Hematopoietic multipotent progenitor cell treated with erythropoietin and hydrocortisone succinate and interleukin-3 and kit ligand, for 6 days (in vitro differentiated cells): ENCODE results near the gene KIF18B.
"Not testable (repeated sequence)": the region's sequence is repeated elsewhere in the genome, so short reads cannot be mapped to it uniquely, and the experiment has no call there.

Experiments used
- DNase-seq: peaks from one replicate; pipeline ENCODE4 v3.0.0-alpha.2; 2015

The KIF18B gene

GRCh38 chr17:44968225-44969143, 20.9 kb upstream of the KIF18B start, which contains the start of gene C1QL1:
Gene C1QL1 (minus strand): TSS chr17:44968303. CDS start chr17:44968048, 255 bp downstream.
- DNase-seq = peak; percentile 94

GRCh38 chr17:44967907-44968224, 20.3 kb upstream of the KIF18B start:
- DNase-seq = no peak

GRCh38 chr17:44967026-44967906, 19.7 kb upstream of the KIF18B start:
- no peak for DNase-seq

GRCh38 chr17:44966348-44967025, 18.9 kb upstream of the KIF18B start:
- no peak for DNase-seq

- DNase-seq = peak; percentile 33
These were observed 18.1 kb upstream of the KIF18B start for GRCh38 chr17:44965481-44966234.

GRCh38 chr17:44961921-44962350, 14.4 kb upstream of the KIF18B start:
- DNase-seq = no peak

GRCh38 chr17:44960691-44961090, 13.1 kb upstream of the KIF18B start:
- DNase-seq = no peak

- DNase-seq = no peak
These were observed 12.4 kb upstream of the KIF18B start for GRCh38 chr17:44959821-44960531.

- no peak for DNase-seq
These were observed 9.7 kb upstream of the KIF18B start for GRCh38 chr17:44956998-44957981.

GRCh38 chr17:44955674-44956425, 8.3 kb upstream of the KIF18B start:
- DNase-seq = no peak

- no peak for DNase-seq
These were observed 5.4 kb upstream of the KIF18B start for GRCh38 chr17:44952946-44953475.

GRCh38 chr17:44948315-44948795, 782 bp upstream of the KIF18B start:
- DNase-seq = no peak

- not testable (repeated sequence) for DNase-seq
These were observed 1.9 kb downstream of the KIF18B start for GRCh38 chr17:44945652-44946051.

- DNase-seq = no peak
These were observed 5.1 kb downstream of the KIF18B start for GRCh38 chr17:44942456-44942855.

GRCh38 chr17:44941712-44942331, 5.8 kb downstream of the KIF18B start:
- no peak for DNase-seq

- no peak for DNase-seq
These were observed 6.8 kb downstream of the KIF18B start for GRCh38 chr17:44940768-44941167.

GRCh38 chr17:44940317-44940716, 7.3 kb downstream of the KIF18B start:
- no peak for DNase-seq

GRCh38 chr17:44935116-44935515, 12.5 kb downstream of the KIF18B start:
- DNase-seq = no peak

- DNase-seq = no peak
These were observed 12.8 kb downstream of the KIF18B start for GRCh38 chr17:44934745-44935105.
